Fibroblast of peridontal ligament (primary cell): ENCODE data around the gene NUP62.
"Not testable (repeated sequence)": the region's sequence is repeated elsewhere in the genome, so short reads cannot be mapped to it uniquely, and the experiment has no call there.

Experiments
- DNase-seq: peaks from one replicate; pipeline ENCODE4 v3.0.0-alpha.2; 2010; ENCODE audit errors: extremely low read depth

Gene NUP62

GRCh38 chr19:49951806-49952478, 22.6 kb upstream of the NUP62 start:
- no peak for DNase-seq

GRCh38 chr19:49950956-49951526, 21.7 kb upstream of the NUP62 start:
- no peak for DNase-seq

- DNase-seq, result no peak
These were observed 21.3 kb upstream of the NUP62 start for GRCh38 chr19:49950590-49950948.

DNA sequence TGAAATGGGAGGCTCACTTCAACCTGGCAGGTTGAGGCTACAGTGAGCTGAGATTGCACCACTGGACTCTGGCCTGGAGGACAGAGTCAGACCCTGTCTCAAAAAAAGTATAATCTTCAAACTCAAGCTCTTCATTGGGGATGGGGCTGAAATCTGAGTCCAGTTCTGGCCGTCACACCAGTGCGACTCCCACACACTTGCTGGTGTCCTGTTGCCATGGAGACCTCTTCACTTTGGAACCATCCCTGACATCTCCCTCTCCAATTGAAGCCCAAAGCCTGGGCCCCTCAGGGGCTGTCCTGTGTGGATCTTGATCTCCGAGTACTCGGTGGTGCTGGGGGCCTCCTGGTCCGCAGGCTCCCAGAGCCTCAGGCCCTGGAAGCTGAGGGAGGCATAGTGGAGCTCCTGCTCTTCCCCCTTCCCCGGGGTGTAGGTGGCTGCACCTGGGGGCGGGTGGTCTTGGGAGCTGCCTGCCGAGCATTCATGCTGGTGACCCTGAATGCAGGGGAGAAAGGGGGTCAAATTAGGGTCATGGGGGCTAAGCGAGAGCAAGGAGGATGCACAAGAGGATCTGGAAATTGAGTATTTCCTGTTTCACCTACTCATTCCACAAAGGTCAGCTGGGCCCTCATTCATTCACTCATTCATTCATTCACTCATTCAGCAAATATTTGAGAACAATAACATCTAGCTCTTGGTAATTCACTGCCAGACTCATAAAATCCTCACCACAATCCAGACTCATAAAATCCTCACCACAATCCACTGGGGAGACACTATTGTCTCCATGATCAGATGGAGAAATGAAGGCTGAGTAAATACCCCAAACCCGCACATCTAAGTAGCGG, 20.7 kb upstream of the NUP62 start:
- DNase-seq, result no peak

GRCh38 chr19:49946415-49946814, 17.1 kb upstream of the NUP62 start:
- no peak for DNase-seq

- DNase-seq, result not testable (repeated sequence)
These were observed 15.3 kb upstream of the NUP62 start for GRCh38 chr19:49944567-49944966.

- no peak for DNase-seq
These were observed 11.1 kb upstream of the NUP62 start for GRCh38 chr19:49940482-49940791.

- no peak for DNase-seq
These were observed 10.6 kb upstream of the NUP62 start for GRCh38 chr19:49939721-49940481.

- no peak for DNase-seq
These were observed 9.4 kb upstream of the NUP62 start for GRCh38 chr19:49938662-49939061.

- peak; percentile 68 for DNase-seq
These were observed 8.6 kb upstream of the NUP62 start for GRCh38 chr19:49937750-49938381.

DNA sequence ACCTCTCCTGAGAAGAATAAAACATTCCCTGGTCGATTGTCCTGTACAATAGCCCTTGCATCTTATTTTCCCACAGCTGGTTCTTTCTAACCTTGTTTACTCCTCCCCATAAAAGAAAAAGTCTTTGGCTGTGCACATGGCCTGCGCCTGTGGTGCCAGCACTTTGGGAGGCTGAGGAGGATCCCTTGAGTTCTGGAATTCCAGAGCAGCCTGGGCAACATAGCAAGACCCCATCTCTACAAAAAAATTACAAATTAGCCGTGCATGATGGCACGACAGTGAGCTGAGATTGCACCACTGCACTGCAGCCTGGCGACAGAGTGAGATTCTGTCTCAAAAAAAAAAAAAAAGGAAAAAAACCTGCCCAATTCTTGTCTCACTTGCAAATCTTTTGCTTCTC, 7.2 kb upstream of the NUP62 start:
- DNase-seq, result no peak

- no peak for DNase-seq
These were observed 4.3 kb upstream of the NUP62 start for GRCh38 chr19:49933643-49934042.

GRCh38 chr19:49932731-49933131, 3.4 kb upstream of the NUP62 start:
- no peak for DNase-seq

DNA sequence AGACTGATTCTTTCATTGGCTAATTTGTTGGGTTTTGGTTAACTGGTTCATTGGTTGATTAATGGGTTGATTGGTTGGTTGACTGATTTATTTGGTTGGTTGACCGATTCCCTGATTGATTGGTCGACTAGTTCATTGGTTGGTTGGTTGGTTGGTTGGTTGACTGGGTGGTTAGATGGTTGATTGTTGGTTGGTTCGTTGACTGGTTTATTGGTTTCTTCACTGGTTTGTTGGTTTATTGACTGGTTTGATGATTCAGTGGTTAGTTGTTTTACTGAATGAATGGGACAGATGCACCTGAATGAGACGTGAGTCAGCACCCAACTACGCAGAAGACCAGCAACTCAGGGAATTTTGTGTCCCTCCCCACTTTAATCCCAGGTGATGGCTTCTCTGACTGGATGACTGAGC, 2.7 kb upstream of the NUP62 start:
- DNase-seq, result no peak

- DNase-seq, result no peak
These were observed 2.2 kb upstream of the NUP62 start for GRCh38 chr19:49931293-49932040.

- no peak for DNase-seq
These were observed 1.2 kb upstream of the NUP62 start for GRCh38 chr19:49930483-49931011.

DNA sequence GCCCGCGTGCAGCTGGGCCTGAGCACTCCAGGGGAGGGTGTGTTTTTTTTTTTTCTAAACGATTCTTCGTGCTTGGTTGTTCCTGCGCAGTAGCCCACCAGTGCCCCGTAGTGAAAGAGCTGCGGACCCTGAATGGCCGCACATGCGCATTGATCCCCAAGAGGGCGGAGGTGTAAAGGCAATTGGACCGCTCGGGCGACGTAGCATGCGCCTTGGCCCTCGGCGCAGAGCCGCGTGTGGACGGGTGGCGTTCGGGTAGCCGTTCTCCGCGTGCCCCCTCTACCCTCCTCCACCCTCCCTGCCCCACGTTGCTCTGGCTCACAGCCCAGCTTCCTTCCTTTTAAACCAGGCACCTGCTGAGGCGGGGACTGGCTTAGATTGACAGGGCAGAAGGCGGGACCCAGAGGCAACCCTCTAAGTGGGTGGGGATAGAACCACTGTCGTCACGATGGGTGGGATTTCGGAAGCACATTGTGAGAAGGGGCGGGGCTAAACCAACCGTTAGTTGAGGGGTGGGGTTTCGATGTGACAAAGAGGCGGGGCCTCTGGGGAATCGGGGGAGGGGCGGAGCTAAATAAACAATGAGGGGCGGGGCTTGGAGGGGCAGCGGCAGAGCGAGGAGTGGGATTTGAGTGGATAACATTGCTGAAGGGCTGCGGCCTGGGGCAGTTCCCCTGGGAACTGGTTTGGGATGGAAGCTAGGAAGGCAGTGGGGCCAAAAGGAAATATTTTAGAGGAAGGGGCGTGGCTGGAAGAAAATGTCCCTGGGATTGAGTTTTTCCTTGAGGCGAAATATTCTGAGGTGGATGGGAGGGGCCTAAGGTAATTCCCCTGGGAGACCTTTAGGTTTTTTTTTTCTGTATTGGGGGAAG, 543 bp upstream of the NUP62 start:
- DNase-seq, result peak; percentile 96

- DNase-seq, result no peak
These were observed 1.6 kb downstream of the NUP62 start for GRCh38 chr19:49927526-49928264.

GRCh38 chr19:49926515-49926914, 2.8 kb downstream of the NUP62 start:
- no peak for DNase-seq
